T-helper 17 cell (primary cell): Measurements from ENCODE around the gene CHRNA7. TPM values are rescaled to one million over a fixed set of nuclear protein-coding genes. Genes with fewer than 3 reads are reported as not detected.
"Not testable (repeated sequence)": the region's sequence is repeated elsewhere in the genome, so short reads cannot be mapped to it uniquely, and the experiment has no call there.

ENCODE experiments used
- ATAC-seq: fragments of 150-1000 bp; cut with Tn5 transposase; 2 replicates; pipeline ENCODE4 v1.10.0; 2021; ENCODE audit warnings: mild to moderate bottlenecking, moderate library complexity
- DNase-seq, 3 donors: peaks; one replicate each; pipeline versions ENCODE4 v3.0.0 to v3.0.0-alpha.2; 2020 to 2021
- H3K9me3 ChIP-seq: one replicate; pipeline ENCODE4 v1.7.0; 2013; ENCODE audit warnings: low read length, mild to moderate bottlenecking; ENCODE audit not compliant: control insufficient read depth, poor library complexity, severe bottlenecking
- H3K27ac Mint-ChIP-seq: one replicate; pipeline ENCODE4 v1.8.0; 2022; ENCODE audit warnings: mild to moderate bottlenecking, moderate library complexity, mixed read lengths
- H3K27me3 Mint-ChIP-seq: one replicate; pipeline ENCODE4 v1.8.0; 2022; ENCODE audit warnings: mixed read lengths
- H3K36me3 Mint-ChIP-seq: one replicate; pipeline ENCODE4 v1.8.0; 2022; ENCODE audit warnings: low read depth, mixed read lengths
- H3K4me1 Mint-ChIP-seq: one replicate; pipeline ENCODE4 v1.8.0; 2022; ENCODE audit warnings: mild to moderate bottlenecking, mixed read lengths
- H3K4me3 Mint-ChIP-seq: one replicate; pipeline ENCODE4 v1.8.0; 2022; ENCODE audit warnings: mild to moderate bottlenecking, moderate library complexity, mixed read lengths
- total RNA-seq, 4 donors: library from RNA in 2 of 4; stranded (reverse) in 2 of 4; gene quantifications; one replicate each; pipeline ENCODE4 v1.2.3 and lab custom pipeline; 2022 to 2026

Gene CHRNA7
- total RNA-seq, 2 donors from 2014 or later, result 0.20 to 0.23 TPM

GRCh38 chr15:32145512-32145911, 115.2 kb downstream of the CHRNA7 start:
- H3K36me3 Mint-ChIP-seq, H3K9me3 ChIP-seq, H3K27ac Mint-ChIP-seq, DNase-seq, H3K4me3 Mint-ChIP-seq, ATAC-seq, H3K4me1 Mint-ChIP-seq: not testable (repeated sequence)
- peaks cover 35% of the 10 kb centered on the region for H3K27me3 Mint-ChIP-seq

GRCh38 chr15:32148833-32149555, 118.7 kb downstream of the CHRNA7 start:
- Mint-ChIP-seq H3K36me3 (no peaks in the 10 kb centered on the region), H3K4me1 (no peaks in the 10 kb centered on the region), H3K27ac (no peak overlapping the region), H3K27me3 (peaks cover 48% of the 10 kb centered on the region), H3K4me3 (no peak overlapping the region)
- ATAC-seq, result no peak
- H3K9me3 ChIP-seq, result no peaks in the 10 kb centered on the region
- no peak for DNase-seq

- no peak for ATAC-seq
- peaks cover 39% of the 10 kb centered on the region for H3K27me3 Mint-ChIP-seq
- DNase-seq, result no peak
- H3K4me3 Mint-ChIP-seq, result no peak overlapping the region
- H3K4me1 Mint-ChIP-seq, result no peaks in the 10 kb centered on the region
- H3K27ac Mint-ChIP-seq, result no peak overlapping the region
- no peaks in the 10 kb centered on the region for H3K9me3 ChIP-seq
- H3K36me3 Mint-ChIP-seq, result no peaks in the 10 kb centered on the region
These were observed 122.3 kb downstream of the CHRNA7 start for GRCh38 chr15:32152574-32152973.

GRCh38 chr15:32153868-32154623, 123.7 kb downstream of the CHRNA7 start:
- not testable (repeated sequence) for DNase-seq, H3K4me3 Mint-ChIP-seq, H3K27ac Mint-ChIP-seq, H3K4me1 Mint-ChIP-seq, H3K9me3 ChIP-seq, ATAC-seq, H3K36me3 Mint-ChIP-seq
- peaks cover 25% of the 10 kb centered on the region for H3K27me3 Mint-ChIP-seq

GRCh38 chr15:32162143-32162542, 131.8 kb downstream of the CHRNA7 start:
- ATAC-seq, H3K27ac Mint-ChIP-seq, H3K9me3 ChIP-seq, H3K4me1 Mint-ChIP-seq, H3K4me3 Mint-ChIP-seq, H3K36me3 Mint-ChIP-seq, H3K27me3 Mint-ChIP-seq, DNase-seq: not testable (repeated sequence)

GRCh38 chr15:32164065-32164464, 133.8 kb downstream of the CHRNA7 start:
- H3K27me3 Mint-ChIP-seq, ATAC-seq, H3K27ac Mint-ChIP-seq, DNase-seq, H3K4me3 Mint-ChIP-seq, H3K9me3 ChIP-seq, H3K4me1 Mint-ChIP-seq, H3K36me3 Mint-ChIP-seq: not testable (repeated sequence)

GRCh38 chr15:32164747-32165146, 134.4 kb downstream of the CHRNA7 start:
- H3K4me3 Mint-ChIP-seq, H3K9me3 ChIP-seq, DNase-seq, H3K27ac Mint-ChIP-seq, H3K36me3 Mint-ChIP-seq, ATAC-seq, H3K4me1 Mint-ChIP-seq, H3K27me3 Mint-ChIP-seq: not testable (repeated sequence)

- H3K27ac Mint-ChIP-seq, H3K4me3 Mint-ChIP-seq, H3K27me3 Mint-ChIP-seq, DNase-seq, H3K36me3 Mint-ChIP-seq, H3K9me3 ChIP-seq, ATAC-seq, H3K4me1 Mint-ChIP-seq: not testable (repeated sequence)
These were observed 135.5 kb downstream of the CHRNA7 start for GRCh38 chr15:32165775-32166174.

- ATAC-seq, H3K4me1 Mint-ChIP-seq, H3K9me3 ChIP-seq, H3K27me3 Mint-ChIP-seq, H3K27ac Mint-ChIP-seq, H3K36me3 Mint-ChIP-seq, DNase-seq, H3K4me3 Mint-ChIP-seq: not testable (repeated sequence)
These were observed 136.0 kb downstream of the CHRNA7 start for GRCh38 chr15:32166270-32166669.

- not testable (repeated sequence) for H3K4me1 Mint-ChIP-seq, H3K9me3 ChIP-seq, ATAC-seq, H3K36me3 Mint-ChIP-seq, H3K4me3 Mint-ChIP-seq, H3K27ac Mint-ChIP-seq, DNase-seq, H3K27me3 Mint-ChIP-seq
These were observed 137.6 kb downstream of the CHRNA7 start for GRCh38 chr15:32167913-32168312.

GRCh38 chr15:32180579-32180978, 150.3 kb downstream of the CHRNA7 start:
- not testable (repeated sequence) for H3K27me3 Mint-ChIP-seq, H3K36me3 Mint-ChIP-seq, H3K27ac Mint-ChIP-seq, H3K4me1 Mint-ChIP-seq, DNase-seq, H3K9me3 ChIP-seq, H3K4me3 Mint-ChIP-seq, ATAC-seq

- H3K27me3 Mint-ChIP-seq, H3K4me3 Mint-ChIP-seq, H3K4me1 Mint-ChIP-seq, H3K27ac Mint-ChIP-seq, DNase-seq, ATAC-seq, H3K36me3 Mint-ChIP-seq, H3K9me3 ChIP-seq: not testable (repeated sequence)
These were observed 163.5 kb downstream of the CHRNA7 start for GRCh38 chr15:32193780-32194179.

- H3K4me3 Mint-ChIP-seq, H3K9me3 ChIP-seq, DNase-seq, H3K36me3 Mint-ChIP-seq, H3K27me3 Mint-ChIP-seq, H3K4me1 Mint-ChIP-seq, H3K27ac Mint-ChIP-seq, ATAC-seq: not testable (repeated sequence)
These were observed 165.9 kb downstream of the CHRNA7 start for GRCh38 chr15:32196206-32196605.

- not testable (repeated sequence) for H3K4me3 Mint-ChIP-seq, H3K27me3 Mint-ChIP-seq, H3K36me3 Mint-ChIP-seq, DNase-seq, H3K9me3 ChIP-seq, H3K4me1 Mint-ChIP-seq, ATAC-seq, H3K27ac Mint-ChIP-seq
These were observed 168.6 kb downstream of the CHRNA7 start for GRCh38 chr15:32198938-32199337.
